ENCODE results near the gene E2F3. TPM values are rescaled to one million over a fixed set of nuclear protein-coding genes. Genes with fewer than 3 reads are reported as not detected.

Gene E2F3
- total RNA-seq, 4 donors from 2014 or later = 4.2 to 7.4 (median 6.9) TPM

DNA sequence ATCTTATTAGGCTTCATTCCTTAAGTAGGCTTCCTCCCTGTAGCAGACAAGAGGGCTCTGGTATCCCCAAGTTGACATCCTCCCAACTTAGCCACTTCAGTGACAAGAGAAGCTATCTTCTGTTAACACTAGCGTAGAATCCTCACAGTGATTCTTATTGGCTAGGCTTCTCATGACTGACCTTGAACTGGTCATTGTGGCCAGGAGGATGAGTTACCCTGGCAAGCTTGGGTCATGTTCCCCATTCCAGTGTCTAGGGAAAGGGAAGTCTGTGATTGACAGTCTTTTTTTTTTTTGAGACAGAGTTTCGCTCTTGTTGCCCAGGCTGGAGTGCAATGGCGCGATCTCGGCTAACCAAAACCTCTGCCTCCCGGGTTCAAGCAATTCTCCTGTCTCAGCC, 139.7 kb downstream of the E2F3 start:
- Histone ChIP-seq H3K36me3 (peaks cover 0 to 15% (median 0%) of the 10 kb centered on the region in 3 donors), H3K9me3 (no peaks in the 10 kb centered on the region), H3K27ac (no peak overlapping the region), H3K4me1 (peaks cover 0 to 5% (median 0%) of the 10 kb centered on the region in 4 donors), H3K27me3 (no peaks in the 10 kb centered on the region), H3K4me3 (no peak overlapping the region)
- no peak for DNase-seq
- TF ChIP-seq POLR2A (IDR thresholded peaks at IDR 0.05) = no peak
- TF ChIP-seq, protein P1, sequence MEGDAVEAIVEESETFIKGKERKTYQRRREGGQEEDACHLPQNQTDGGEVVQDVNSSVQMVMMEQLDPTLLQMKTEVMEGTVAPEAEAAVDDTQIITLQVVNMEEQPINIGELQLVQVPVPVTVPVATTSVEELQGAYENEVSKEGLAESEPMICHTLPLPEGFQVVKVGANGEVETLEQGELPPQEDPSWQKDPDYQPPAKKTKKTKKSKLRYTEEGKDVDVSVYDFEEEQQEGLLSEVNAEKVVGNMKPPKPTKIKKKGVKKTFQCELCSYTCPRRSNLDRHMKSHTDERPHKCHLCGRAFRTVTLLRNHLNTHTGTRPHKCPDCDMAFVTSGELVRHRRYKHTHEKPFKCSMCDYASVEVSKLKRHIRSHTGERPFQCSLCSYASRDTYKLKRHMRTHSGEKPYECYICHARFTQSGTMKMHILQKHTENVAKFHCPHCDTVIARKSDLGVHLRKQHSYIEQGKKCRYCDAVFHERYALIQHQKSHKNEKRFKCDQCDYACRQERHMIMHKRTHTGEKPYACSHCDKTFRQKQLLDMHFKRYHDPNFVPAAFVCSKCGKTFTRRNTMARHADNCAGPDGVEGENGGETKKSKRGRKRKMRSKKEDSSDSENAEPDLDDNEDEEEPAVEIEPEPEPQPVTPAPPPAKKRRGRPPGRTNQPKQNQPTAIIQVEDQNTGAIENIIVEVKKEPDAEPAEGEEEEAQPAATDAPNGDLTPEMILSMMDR (IDR thresholded peaks at IDR 0.05) = no peak

DNA sequence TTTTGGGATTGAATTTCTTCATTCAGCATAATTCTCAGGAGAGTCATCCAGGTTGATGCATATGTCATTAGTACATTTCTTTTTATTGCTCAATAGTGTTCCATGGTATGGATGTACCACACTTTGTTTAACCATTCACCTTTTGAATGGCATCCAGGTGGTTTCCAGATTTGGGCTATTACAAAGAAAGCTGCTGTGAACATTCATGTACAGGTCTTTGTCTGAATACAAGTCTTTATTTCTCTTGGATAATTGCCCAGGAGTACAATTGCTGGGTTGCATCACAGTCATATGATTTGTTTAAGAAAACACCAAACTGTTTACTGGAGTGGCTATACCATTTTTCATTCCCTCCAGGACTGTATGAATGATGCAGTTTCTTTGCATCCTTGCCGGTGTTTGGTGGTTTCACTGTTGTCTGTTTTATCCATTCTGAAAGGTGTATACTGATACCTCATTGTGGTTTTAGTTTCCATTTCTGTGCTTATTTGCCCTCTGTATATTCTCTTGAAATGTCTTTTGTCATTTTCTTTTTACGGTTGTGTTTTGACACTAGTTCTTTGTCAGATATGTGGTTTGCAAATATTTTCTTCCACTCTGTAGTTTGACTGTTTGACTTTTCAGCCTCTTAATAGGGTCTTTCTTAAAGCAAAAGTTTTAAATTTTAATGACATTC, 141.4 kb downstream of the E2F3 start:
- no peaks in the 10 kb centered on the region for H3K27me3 ChIP-seq
- peaks cover 0 to 21% (median 0%) of the 10 kb centered on the region in 3 donors for H3K36me3 ChIP-seq
- H3K27ac ChIP-seq = no peak overlapping the region
- DNase-seq = no peak
- peaks cover 0 to 5% (median 0%) of the 10 kb centered on the region in 4 donors for H3K4me1 ChIP-seq
- H3K9me3 ChIP-seq = no peaks in the 10 kb centered on the region
- TF ChIP-seq POLR2A (IDR thresholded peaks at IDR 0.05) = no peak
- TF ChIP-seq, protein P1 (IDR thresholded peaks at IDR 0.05) = no peak
- no peak overlapping the region for H3K4me3 ChIP-seq

Small RNAs within 50 kb of the gene (small RNA-seq; reads per million reads assigned to genes)
- gene RF00019 (0 reads per million in 2 donors), gene RNU6-141P (0 reads per million in 2 donors)

Other genes with a start within 250 kb of the E2F3 start
- 10 to 100 TPM; 17.3 to 57.0 (median 45.2) TPM for gene MBOAT1, start 189.4 kb upstream of the E2F3 start, total RNA-seq
- 10 to 100 TPM; 10.3 to 31.4 (median 11.6) TPM for gene CDKAL1, start 132.6 kb downstream of the E2F3 start, total RNA-seq